HCT116 (cell line): ENCODE data around the gene KRTAP10-8.

Experiments
- CBX3 ChIP-seq: IDR thresholded peaks from 2 replicates; pipeline ENCODE4 v1.6.1; 2012; ENCODE audit warnings: low read depth
- ELF1 ChIP-seq: IDR thresholded peaks from 2 replicates; pipeline ENCODE4 v1.6.1; 2012; ENCODE audit warnings: low read depth, borderline replicate concordance
- FOSL1 ChIP-seq: IDR thresholded peaks from 2 replicates; pipeline ENCODE4 v1.6.1; 2012; ENCODE audit warnings: low read depth
- POLR2A ChIP-seq: IDR thresholded peaks from 2 replicates; pipeline ENCODE4 v1.7.0; 2011; ENCODE audit warnings: borderline replicate concordance; ENCODE audit not compliant: insufficient read depth, insufficient read length; ENCODE audit errors: extremely low read depth
- POLR2AphosphoS5 ChIP-seq: IDR thresholded peaks from 2 replicates; pipeline ENCODE4 v1.6.1; 2011; ENCODE audit warnings: mild to moderate bottlenecking, low read depth, low read length, moderate library complexity
- RAD21 ChIP-seq: IDR thresholded peaks from 2 replicates; pipeline ENCODE4 v1.6.1; 2012; ENCODE audit warnings: low read depth, mild to moderate bottlenecking
- SIN3A ChIP-seq: IDR thresholded peaks from 2 replicates; pipeline ENCODE4 v1.6.1; 2012; ENCODE audit warnings: low read depth
- SP1 ChIP-seq: IDR thresholded peaks from 2 replicates; pipeline ENCODE4 v1.6.1; 2012; ENCODE audit warnings: low read depth
- SRF ChIP-seq: IDR thresholded peaks from 2 replicates; pipeline ENCODE4 v1.6.1; 2012; ENCODE audit warnings: low read depth
- YY1 ChIP-seq: IDR thresholded peaks from 2 replicates; pipeline ENCODE4 v1.6.1; 2011; ENCODE audit warnings: low read length, low read depth, moderate library complexity, mild to moderate bottlenecking; ENCODE audit not compliant: insufficient replicate concordance; ENCODE audit errors: extremely low read depth
- ZNF274 ChIP-seq: fragments of 200-500 bp; sonication (Bioruptor generic); IDR thresholded peaks from 2 replicates; pipeline ENCODE4 v1.6.1; 2014; ENCODE audit warnings: mild to moderate bottlenecking, low read depth, low read length, inconsistent platforms
- TF ChIP-seq, protein P1 (sequence below), 3 experiments: fragments of 200-600 bp in 1 of 3; sonication (generic) in 1 of 3; IDR thresholded peaks in 2 of 3; conservative IDR thresholded peaks in 1 of 3; 2 replicates each; pipeline ENCODE4 v1.5.1; 2012 to 2017; ENCODE audit warnings: low read depth in 2 of 3, low read length in 2 of 3, antibody characterized with exemption in 1 of 3, borderline replicate concordance in 1 of 3, control low read depth in 1 of 3, mild to moderate bottlenecking in 1 of 3, mixed read lengths in 1 of 3, mixed run types in 1 of 3, moderate library complexity in 1 of 3; ENCODE audit not compliant: insufficient read depth in 1 of 3
- TF ChIP-seq, protein P2 (sequence below): IDR thresholded peaks from 2 replicates; pipeline ENCODE4 v1.6.1; 2012

DNA sequence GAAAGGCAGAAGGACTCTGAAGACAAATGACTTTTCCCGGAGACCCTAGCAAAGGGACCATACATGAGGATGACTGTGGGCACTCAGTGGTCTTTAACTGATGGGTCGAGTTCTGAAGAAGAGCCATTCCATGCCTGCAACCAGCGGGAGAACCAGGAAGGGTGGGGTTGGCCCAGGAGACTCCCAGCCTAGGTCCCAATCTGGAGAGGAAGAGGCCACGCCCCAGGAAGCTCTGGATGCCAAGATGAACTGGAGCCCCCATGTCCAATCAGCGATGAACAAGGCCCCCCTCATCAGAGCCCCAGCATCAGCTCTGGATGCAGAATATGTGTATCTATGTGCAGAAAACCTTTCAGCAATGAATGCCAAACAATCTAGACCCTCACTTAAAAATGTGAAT is 28.9 kb downstream of the KRTAP10-8 start:
- no peak for TF ChIP-seq ELF1
- TF ChIP-seq POLR2AphosphoS5 = no peak
- TF ChIP-seq SRF = no peak
- TF ChIP-seq RAD21 = no peak
- TF ChIP-seq, protein P1, sequence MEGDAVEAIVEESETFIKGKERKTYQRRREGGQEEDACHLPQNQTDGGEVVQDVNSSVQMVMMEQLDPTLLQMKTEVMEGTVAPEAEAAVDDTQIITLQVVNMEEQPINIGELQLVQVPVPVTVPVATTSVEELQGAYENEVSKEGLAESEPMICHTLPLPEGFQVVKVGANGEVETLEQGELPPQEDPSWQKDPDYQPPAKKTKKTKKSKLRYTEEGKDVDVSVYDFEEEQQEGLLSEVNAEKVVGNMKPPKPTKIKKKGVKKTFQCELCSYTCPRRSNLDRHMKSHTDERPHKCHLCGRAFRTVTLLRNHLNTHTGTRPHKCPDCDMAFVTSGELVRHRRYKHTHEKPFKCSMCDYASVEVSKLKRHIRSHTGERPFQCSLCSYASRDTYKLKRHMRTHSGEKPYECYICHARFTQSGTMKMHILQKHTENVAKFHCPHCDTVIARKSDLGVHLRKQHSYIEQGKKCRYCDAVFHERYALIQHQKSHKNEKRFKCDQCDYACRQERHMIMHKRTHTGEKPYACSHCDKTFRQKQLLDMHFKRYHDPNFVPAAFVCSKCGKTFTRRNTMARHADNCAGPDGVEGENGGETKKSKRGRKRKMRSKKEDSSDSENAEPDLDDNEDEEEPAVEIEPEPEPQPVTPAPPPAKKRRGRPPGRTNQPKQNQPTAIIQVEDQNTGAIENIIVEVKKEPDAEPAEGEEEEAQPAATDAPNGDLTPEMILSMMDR (IDR thresholded peaks at IDR 0.05 in 2 of 3, conservative IDR thresholded peaks at IDR 0.05 in 1 of 3; ENCODE audit: borderline replicate concordance in 1 of 3, insufficient read depth in 1 of 3, low read depth in 2 of 3, low read length in 2 of 3) = no peak
- TF ChIP-seq, protein P2, sequence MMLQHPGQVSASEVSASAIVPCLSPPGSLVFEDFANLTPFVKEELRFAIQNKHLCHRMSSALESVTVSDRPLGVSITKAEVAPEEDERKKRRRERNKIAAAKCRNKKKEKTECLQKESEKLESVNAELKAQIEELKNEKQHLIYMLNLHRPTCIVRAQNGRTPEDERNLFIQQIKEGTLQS = no peak
- TF ChIP-seq SIN3A = no peak
- no peak for TF ChIP-seq FOSL1
- TF ChIP-seq SP1 = no peak
- no peak for TF ChIP-seq YY1
- TF ChIP-seq ZNF274 = no peak
- no peak for TF ChIP-seq CBX3
- no peak for TF ChIP-seq POLR2A
